ENCODE data around the gene FAHD2A. TPM values are rescaled to one million over a fixed set of nuclear protein-coding genes. Genes with fewer than 3 reads are reported as not detected.

FAHD2A gene
- polyA plus RNA-seq, 1 donor from 2014 or later, result 27.2 TPM

DNA sequence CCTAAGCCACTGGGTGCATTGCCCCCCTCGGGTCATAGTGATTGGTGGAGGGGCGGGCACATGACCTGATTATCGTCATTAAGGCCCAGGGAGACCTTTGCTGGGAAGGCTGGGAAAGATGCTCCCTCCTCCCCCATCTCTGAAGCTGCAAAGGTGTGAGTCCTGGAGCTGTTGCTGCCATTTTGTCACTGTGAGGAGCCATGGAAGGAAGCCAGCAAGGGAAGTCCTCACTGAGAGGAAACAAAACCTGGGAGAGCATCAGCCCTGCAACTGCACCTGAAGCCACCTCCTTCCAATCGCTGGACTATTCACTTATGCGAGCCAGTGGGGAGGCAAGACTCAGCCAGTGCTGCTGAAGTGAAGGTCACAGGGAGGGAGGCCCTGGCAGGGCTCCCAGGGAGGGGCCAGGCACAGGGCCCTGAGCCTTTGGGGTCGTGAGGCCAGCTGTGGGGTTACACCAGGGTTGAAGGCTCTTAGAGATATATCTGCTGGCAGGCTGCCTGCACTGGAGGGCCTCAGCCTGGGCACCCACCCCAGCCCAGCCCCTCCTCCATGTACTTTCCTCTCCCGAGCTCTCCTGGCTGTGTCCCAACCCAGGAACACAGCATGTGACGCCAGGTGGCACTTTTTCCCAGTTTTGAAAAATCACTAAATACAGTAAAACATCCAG, 10.7 kb upstream of the FAHD2A start:
- no peaks in the 10 kb centered on the region for H3F3A ChIP-seq (ENCODE audit: insufficient read depth, low read length, poor library complexity, severe bottlenecking)
- H3K36me3 ChIP-seq (ENCODE audit: insufficient read depth, low read length), result no peaks in the 10 kb centered on the region
- no peaks in the 10 kb centered on the region for H3K79me2 ChIP-seq (replicated peaks; ENCODE audit: insufficient read depth, low read length)
- TF ChIP-seq, protein P1, sequence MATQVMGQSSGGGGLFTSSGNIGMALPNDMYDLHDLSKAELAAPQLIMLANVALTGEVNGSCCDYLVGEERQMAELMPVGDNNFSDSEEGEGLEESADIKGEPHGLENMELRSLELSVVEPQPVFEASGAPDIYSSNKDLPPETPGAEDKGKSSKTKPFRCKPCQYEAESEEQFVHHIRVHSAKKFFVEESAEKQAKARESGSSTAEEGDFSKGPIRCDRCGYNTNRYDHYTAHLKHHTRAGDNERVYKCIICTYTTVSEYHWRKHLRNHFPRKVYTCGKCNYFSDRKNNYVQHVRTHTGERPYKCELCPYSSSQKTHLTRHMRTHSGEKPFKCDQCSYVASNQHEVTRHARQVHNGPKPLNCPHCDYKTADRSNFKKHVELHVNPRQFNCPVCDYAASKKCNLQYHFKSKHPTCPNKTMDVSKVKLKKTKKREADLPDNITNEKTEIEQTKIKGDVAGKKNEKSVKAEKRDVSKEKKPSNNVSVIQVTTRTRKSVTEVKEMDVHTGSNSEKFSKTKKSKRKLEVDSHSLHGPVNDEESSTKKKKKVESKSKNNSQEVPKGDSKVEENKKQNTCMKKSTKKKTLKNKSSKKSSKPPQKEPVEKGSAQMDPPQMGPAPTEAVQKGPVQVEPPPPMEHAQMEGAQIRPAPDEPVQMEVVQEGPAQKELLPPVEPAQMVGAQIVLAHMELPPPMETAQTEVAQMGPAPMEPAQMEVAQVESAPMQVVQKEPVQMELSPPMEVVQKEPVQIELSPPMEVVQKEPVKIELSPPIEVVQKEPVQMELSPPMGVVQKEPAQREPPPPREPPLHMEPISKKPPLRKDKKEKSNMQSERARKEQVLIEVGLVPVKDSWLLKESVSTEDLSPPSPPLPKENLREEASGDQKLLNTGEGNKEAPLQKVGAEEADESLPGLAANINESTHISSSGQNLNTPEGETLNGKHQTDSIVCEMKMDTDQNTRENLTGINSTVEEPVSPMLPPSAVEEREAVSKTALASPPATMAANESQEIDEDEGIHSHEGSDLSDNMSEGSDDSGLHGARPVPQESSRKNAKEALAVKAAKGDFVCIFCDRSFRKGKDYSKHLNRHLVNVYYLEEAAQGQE (IDR thresholded peaks at IDR 0.05; ENCODE audit: borderline replicate concordance), result no peak
- TF ChIP-seq SMC3 (conservative IDR thresholded peaks at IDR 0.05; ENCODE audit: poor library complexity) (no peak), POLR2AphosphoS5 (IDR thresholded peaks at IDR 0.05) (no peak), TAF1 (IDR thresholded peaks at IDR 0.05; ENCODE audit: low read depth) (no peak), MXI1 (conservative IDR thresholded peaks at IDR 0.05; ENCODE audit: poor library complexity, severe bottlenecking) (no peak), EZH2 (IDR thresholded peaks at IDR 0.05; ENCODE audit: borderline replicate concordance, insufficient read depth, low read length, poor library complexity, severe bottlenecking) (no peak), RAD21 (conservative IDR thresholded peaks at IDR 0.05) (no peak), EP300 (conservative IDR thresholded peaks at IDR 0.05; ENCODE audit: poor library complexity, severe bottlenecking) (no peak)
- TF ChIP-seq, protein P2, sequence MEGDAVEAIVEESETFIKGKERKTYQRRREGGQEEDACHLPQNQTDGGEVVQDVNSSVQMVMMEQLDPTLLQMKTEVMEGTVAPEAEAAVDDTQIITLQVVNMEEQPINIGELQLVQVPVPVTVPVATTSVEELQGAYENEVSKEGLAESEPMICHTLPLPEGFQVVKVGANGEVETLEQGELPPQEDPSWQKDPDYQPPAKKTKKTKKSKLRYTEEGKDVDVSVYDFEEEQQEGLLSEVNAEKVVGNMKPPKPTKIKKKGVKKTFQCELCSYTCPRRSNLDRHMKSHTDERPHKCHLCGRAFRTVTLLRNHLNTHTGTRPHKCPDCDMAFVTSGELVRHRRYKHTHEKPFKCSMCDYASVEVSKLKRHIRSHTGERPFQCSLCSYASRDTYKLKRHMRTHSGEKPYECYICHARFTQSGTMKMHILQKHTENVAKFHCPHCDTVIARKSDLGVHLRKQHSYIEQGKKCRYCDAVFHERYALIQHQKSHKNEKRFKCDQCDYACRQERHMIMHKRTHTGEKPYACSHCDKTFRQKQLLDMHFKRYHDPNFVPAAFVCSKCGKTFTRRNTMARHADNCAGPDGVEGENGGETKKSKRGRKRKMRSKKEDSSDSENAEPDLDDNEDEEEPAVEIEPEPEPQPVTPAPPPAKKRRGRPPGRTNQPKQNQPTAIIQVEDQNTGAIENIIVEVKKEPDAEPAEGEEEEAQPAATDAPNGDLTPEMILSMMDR (IDR thresholded peaks at IDR 0.05; ENCODE audit: poor library complexity, severe bottlenecking), result no peak
- no peak overlapping the region for H3K4me2 ChIP-seq (ENCODE audit: low read length)
- no peak overlapping the region for H2AFZ ChIP-seq (ENCODE audit: low read depth, low read length)
- no peaks in the 10 kb centered on the region for H4K20me1 ChIP-seq (ENCODE audit: insufficient read depth)
- H3K27ac ChIP-seq (ENCODE audit: low read length), result no peak overlapping the region
- no peak overlapping the region for H3K4me3 ChIP-seq (ENCODE audit: low read length)
- no peaks in the 10 kb centered on the region for H3K9me2 ChIP-seq (ENCODE audit: insufficient read depth, low read length)
- H3K27me3 ChIP-seq (ENCODE audit: insufficient read depth, low read depth, low read length), result no peaks in the 10 kb centered on the region
- H3K9ac ChIP-seq (ENCODE audit: low read length), result no peak overlapping the region
- no peaks in the 10 kb centered on the region for H3K9me3 ChIP-seq (ENCODE audit: low read length)

DNA sequence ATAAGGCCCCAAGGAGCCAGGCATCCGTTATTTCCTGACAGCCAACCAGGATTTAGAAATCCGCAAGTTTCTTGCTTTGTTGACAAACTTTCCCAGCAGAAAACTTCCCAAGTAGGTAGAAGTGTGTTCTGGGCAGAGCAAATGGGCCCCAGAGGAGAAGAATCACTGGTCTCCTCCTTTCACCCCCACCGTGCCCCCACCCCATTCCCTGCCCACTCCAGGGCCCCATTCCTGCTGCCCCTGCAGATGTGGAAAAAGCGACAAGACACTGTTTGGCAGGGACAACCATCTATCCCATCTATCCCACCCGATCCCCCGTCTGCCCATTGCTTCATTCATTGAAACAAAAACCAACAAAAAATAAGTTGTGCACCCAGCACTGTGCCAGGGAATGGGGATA, 10.2 kb upstream of the FAHD2A start:
- Histone ChIP-seq H3K36me3 (ENCODE audit: insufficient read depth, low read length) (no peaks in the 10 kb centered on the region), H3K27ac (ENCODE audit: low read length) (no peak overlapping the region), H4K20me1 (ENCODE audit: insufficient read depth) (no peaks in the 10 kb centered on the region), H3K4me2 (ENCODE audit: low read length) (no peak overlapping the region), H3K9ac (ENCODE audit: low read length) (no peak overlapping the region), H2AFZ (ENCODE audit: low read depth, low read length) (no peak overlapping the region), H3F3A (ENCODE audit: insufficient read depth, low read length, poor library complexity, severe bottlenecking) (no peaks in the 10 kb centered on the region), H3K79me2 (replicated peaks; ENCODE audit: insufficient read depth, low read length) (no peaks in the 10 kb centered on the region), H3K9me3 (ENCODE audit: low read length) (no peaks in the 10 kb centered on the region), H3K9me2 (ENCODE audit: insufficient read depth, low read length) (no peaks in the 10 kb centered on the region), H3K27me3 (ENCODE audit: insufficient read depth, low read depth, low read length) (no peaks in the 10 kb centered on the region), H3K4me3 (ENCODE audit: low read length) (no peak overlapping the region)
- no peak for TF ChIP-seq MXI1 (conservative IDR thresholded peaks at IDR 0.05; ENCODE audit: poor library complexity, severe bottlenecking)
- TF ChIP-seq POLR2AphosphoS5 (IDR thresholded peaks at IDR 0.05), result no peak
- TF ChIP-seq EZH2 (IDR thresholded peaks at IDR 0.05; ENCODE audit: borderline replicate concordance, insufficient read depth, low read length, poor library complexity, severe bottlenecking), result no peak
- TF ChIP-seq SMC3 (conservative IDR thresholded peaks at IDR 0.05; ENCODE audit: poor library complexity), result no peak
- TF ChIP-seq, protein P2 (IDR thresholded peaks at IDR 0.05; ENCODE audit: poor library complexity, severe bottlenecking), result no peak
- TF ChIP-seq EP300 (conservative IDR thresholded peaks at IDR 0.05; ENCODE audit: poor library complexity, severe bottlenecking), result no peak
- no peak for TF ChIP-seq RAD21 (conservative IDR thresholded peaks at IDR 0.05)
- no peak for TF ChIP-seq TAF1 (IDR thresholded peaks at IDR 0.05; ENCODE audit: low read depth)
- TF ChIP-seq, protein P1 (IDR thresholded peaks at IDR 0.05; ENCODE audit: borderline replicate concordance), result no peak

Data from neural cell (in vitro differentiated cells).